HEK293 (cell line): ENCODE data around the gene CACNA1E.

Source experiments
- CTCF ChIA-PET: fragments of 350-600 bp; formaldehyde crosslinking; extraction: SDS; loops from one replicate; lab custom pipeline; 2021; ENCODE audit warnings: antibody characterized with exemption; lab: Yijun Ruan, JAX
- POLR2A ChIA-PET: fragments of 300-600 bp; formaldehyde crosslinking; extraction: SDS; loops from one replicate; lab custom pipeline; 2020; ENCODE audit warnings: antibody characterized with exemption, inconsistent platforms; lab: Yijun Ruan, JAX
- H3K27ac ChIP-seq: fragments of 200-500 bp; sonication (Bioruptor generic); 2 replicates; pipeline ENCODE4 v1.5.1; 2014; ENCODE audit warnings: low read depth, low read length, control low read depth, inconsistent platforms; ENCODE audit errors: extremely low read depth
- H3K36me3 ChIP-seq, 2 experiments: fragments of 200-500 bp in 1 of 2; sonication (Bioruptor generic) in 1 of 2; 1 replicate in 1 of 2; 2 replicates in 1 of 2; pipeline ENCODE4 v1.5.1; 2014 to 2017; ENCODE audit warnings: inconsistent platforms in 2 of 2, low read length in 2 of 2; ENCODE audit not compliant: control insufficient read depth in 2 of 2, insufficient read depth in 1 of 2
- H3K4me1 ChIP-seq: fragments of 200-500 bp; sonication (Bioruptor generic); 2 replicates; pipeline ENCODE4 v1.5.1; 2014; ENCODE audit warnings: mild to moderate bottlenecking, low read length, inconsistent platforms; ENCODE audit not compliant: control insufficient read depth, insufficient read depth
- H3K4me3 ChIP-seq: 2 replicates; pipeline ENCODE4 v1.5.1; 2011; ENCODE audit warnings: low read depth, mild to moderate bottlenecking, control low read depth, low read length, moderate library complexity
- H3K9me3 ChIP-seq: fragments of 200-500 bp; sonication (Bioruptor generic); 2 replicates; pipeline ENCODE4 v1.5.1; 2014; ENCODE audit warnings: low read depth, low read length, inconsistent platforms; ENCODE audit not compliant: control insufficient read depth, insufficient read depth
- BCL11A ChIP-seq: fragments of 450-650 bp; formaldehyde crosslinking; IDR thresholded peaks from 2 replicates; pipeline ENCODE4 v1.5.1; 2016; ENCODE audit warnings: low read depth, missing biosample characterization, missing genetic modification characterization
- HOXD13 ChIP-seq: sonication (generic); formaldehyde crosslinking; IDR thresholded peaks from 2 replicates; pipeline ENCODE4 v1.8.0; 2022; ENCODE audit warnings: missing genetic modification reagents, borderline replicate concordance
- KLF9 ChIP-seq: fragments of 450-650 bp; formaldehyde crosslinking; IDR thresholded peaks from 2 replicates; pipeline ENCODE4 v1.5.1; 2016; ENCODE audit warnings: missing biosample characterization, missing genetic modification characterization, low read depth
- PBX3 ChIP-seq: sonication (generic); formaldehyde crosslinking; IDR thresholded peaks from 2 replicates; pipeline ENCODE4 v1.8.1; 2022; ENCODE audit warnings: mild to moderate bottlenecking, moderate library complexity, missing genetic modification reagents
- PRDM1 ChIP-seq: fragments of 450-650 bp; formaldehyde crosslinking; IDR thresholded peaks from 2 replicates; pipeline ENCODE4; 2016; ENCODE audit warnings: missing biosample characterization, missing genetic modification characterization
- ZBTB11 ChIP-seq: fragments of 450-650 bp; formaldehyde crosslinking; conservative IDR thresholded peaks from 2 replicates; pipeline ENCODE4 v1.5.1; 2016; ENCODE audit warnings: low read depth, missing biosample characterization, missing genetic modification characterization
- ZNF10 ChIP-seq: fragments of 450-650 bp; formaldehyde crosslinking; IDR thresholded peaks from 2 replicates; pipeline ENCODE4 v1.5.1; 2017; ENCODE audit warnings: missing biosample characterization, missing genetic modification characterization
- ZNF114 ChIP-seq: fragments of 450-650 bp; formaldehyde crosslinking; IDR thresholded peaks from 2 replicates; pipeline ENCODE4 v1.5.0; 2017; ENCODE audit warnings: missing biosample characterization, missing genetic modification characterization
- ZNF132 ChIP-seq: fragments of 450-650 bp; formaldehyde crosslinking; IDR thresholded peaks from 2 replicates; pipeline ENCODE4 v1.5.1; 2017; ENCODE audit warnings: missing biosample characterization, missing genetic modification characterization, borderline replicate concordance
- ZNF148 ChIP-seq: fragments of 450-650 bp; formaldehyde crosslinking; IDR thresholded peaks from 2 replicates; pipeline ENCODE4 v1.5.0; 2017; ENCODE audit warnings: missing biosample characterization, missing genetic modification characterization, borderline replicate concordance
- ZNF19 ChIP-seq: fragments of 450-650 bp; formaldehyde crosslinking; IDR thresholded peaks from 2 replicates; pipeline ENCODE4; 2016; ENCODE audit warnings: missing biosample characterization, missing genetic modification characterization, low read depth
- ZNF24 ChIP-seq: fragments of 450-650 bp; formaldehyde crosslinking; IDR thresholded peaks from 2 replicates; pipeline ENCODE4 v1.5.1; 2016; ENCODE audit warnings: missing biosample characterization, missing genetic modification characterization
- ZNF404 ChIP-seq: fragments of 450-650 bp; formaldehyde crosslinking; IDR thresholded peaks from 2 replicates; pipeline ENCODE4 v1.5.1; 2017; ENCODE audit warnings: missing biosample characterization, missing genetic modification characterization
- ZNF416 ChIP-seq: fragments of 450-650 bp; formaldehyde crosslinking; IDR thresholded peaks from 2 replicates; pipeline ENCODE4 v1.5.1; 2016; ENCODE audit warnings: missing biosample characterization, missing genetic modification characterization
- ZNF449 ChIP-seq: fragments of 450-650 bp; formaldehyde crosslinking; IDR thresholded peaks from 2 replicates; pipeline ENCODE4 v1.5.1; 2017; ENCODE audit warnings: missing biosample characterization, mild to moderate bottlenecking, missing genetic modification characterization, moderate library complexity
- ZNF514 ChIP-seq: fragments of 450-650 bp; formaldehyde crosslinking; IDR thresholded peaks from 2 replicates; pipeline ENCODE4 v1.5.1; 2016; ENCODE audit warnings: missing biosample characterization, missing genetic modification characterization
- ZNF561 ChIP-seq: fragments of 450-650 bp; IDR thresholded peaks from 2 replicates; pipeline ENCODE4 v1.5.1; 2018; ENCODE audit warnings: missing biosample characterization, missing genetic modification characterization, borderline replicate concordance
- TF ChIP-seq, protein P1 (sequence below): fragments of 450-650 bp; IDR thresholded peaks from 2 replicates; pipeline ENCODE4 v1.5.1; 2018; ENCODE audit warnings: missing biosample characterization, mild to moderate bottlenecking, missing genetic modification characterization
- TF ChIP-seq, protein P2 (sequence below): fragments of 450-650 bp; formaldehyde crosslinking; IDR thresholded peaks from 2 replicates; pipeline ENCODE4 v1.5.1; 2016; ENCODE audit warnings: missing biosample characterization, missing genetic modification characterization
- TF ChIP-seq, protein P3 (sequence below): fragments of 450-650 bp; formaldehyde crosslinking; IDR thresholded peaks from 2 replicates; pipeline ENCODE4 v1.5.1; 2016; ENCODE audit warnings: missing biosample characterization, missing genetic modification characterization

Gene CACNA1E

GRCh38 chr1:181568736-181569135 is 85.4 kb downstream of the CACNA1E start (continued):
- TF ChIP-seq, protein P1, sequence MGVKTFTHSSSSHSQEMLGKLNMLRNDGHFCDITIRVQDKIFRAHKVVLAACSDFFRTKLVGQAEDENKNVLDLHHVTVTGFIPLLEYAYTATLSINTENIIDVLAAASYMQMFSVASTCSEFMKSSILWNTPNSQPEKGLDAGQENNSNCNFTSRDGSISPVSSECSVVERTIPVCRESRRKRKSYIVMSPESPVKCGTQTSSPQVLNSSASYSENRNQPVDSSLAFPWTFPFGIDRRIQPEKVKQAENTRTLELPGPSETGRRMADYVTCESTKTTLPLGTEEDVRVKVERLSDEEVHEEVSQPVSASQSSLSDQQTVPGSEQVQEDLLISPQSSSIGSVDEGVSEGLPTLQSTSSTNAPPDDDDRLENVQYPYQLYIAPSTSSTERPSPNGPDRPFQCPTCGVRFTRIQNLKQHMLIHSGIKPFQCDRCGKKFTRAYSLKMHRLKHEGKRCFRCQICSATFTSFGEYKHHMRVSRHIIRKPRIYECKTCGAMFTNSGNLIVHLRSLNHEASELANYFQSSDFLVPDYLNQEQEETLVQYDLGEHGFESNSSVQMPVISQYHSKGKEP, result no peak
- TF ChIP-seq ZNF561 (tag by site-specific recombination), result no peak
- TF ChIP-seq, protein P2, sequence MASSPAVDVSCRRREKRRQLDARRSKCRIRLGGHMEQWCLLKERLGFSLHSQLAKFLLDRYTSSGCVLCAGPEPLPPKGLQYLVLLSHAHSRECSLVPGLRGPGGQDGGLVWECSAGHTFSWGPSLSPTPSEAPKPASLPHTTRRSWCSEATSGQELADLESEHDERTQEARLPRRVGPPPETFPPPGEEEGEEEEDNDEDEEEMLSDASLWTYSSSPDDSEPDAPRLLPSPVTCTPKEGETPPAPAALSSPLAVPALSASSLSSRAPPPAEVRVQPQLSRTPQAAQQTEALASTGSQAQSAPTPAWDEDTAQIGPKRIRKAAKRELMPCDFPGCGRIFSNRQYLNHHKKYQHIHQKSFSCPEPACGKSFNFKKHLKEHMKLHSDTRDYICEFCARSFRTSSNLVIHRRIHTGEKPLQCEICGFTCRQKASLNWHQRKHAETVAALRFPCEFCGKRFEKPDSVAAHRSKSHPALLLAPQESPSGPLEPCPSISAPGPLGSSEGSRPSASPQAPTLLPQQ (tag by site-specific recombination), result no peak

DNA sequence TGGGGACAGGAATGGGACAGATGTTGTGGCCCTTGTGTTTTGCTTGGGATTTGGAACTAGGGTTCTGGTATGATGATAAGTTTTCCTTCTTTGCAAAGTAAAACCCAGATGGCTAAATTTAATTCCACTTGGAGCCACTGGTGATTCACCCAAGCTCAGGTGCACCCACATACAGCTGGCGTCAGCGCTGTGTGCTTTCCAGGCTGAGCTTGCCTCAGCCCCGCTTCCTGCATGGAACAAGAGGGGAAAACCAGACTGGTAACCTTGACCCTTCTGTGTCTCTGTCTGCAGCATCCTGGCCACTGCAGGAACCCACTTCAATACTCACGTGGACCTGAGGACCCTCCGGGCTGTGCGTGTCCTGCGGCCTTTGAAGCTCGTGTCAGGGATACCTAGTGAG is 94.2 kb downstream of the CACNA1E start:
- Histone ChIP-seq H3K4me3 (no peak overlapping the region), H3K27ac (no peak overlapping the region)
- CTCF ChIA-PET, result no interaction called here
- TF ChIP-seq KLF9 (no peak), PBX3 (CRISPR knock-in tag) (no peak), ZNF449 (tag by site-specific recombination) (no peak), ZNF404 (tag by site-specific recombination) (no peak)
- TF ChIP-seq, protein P3, sequence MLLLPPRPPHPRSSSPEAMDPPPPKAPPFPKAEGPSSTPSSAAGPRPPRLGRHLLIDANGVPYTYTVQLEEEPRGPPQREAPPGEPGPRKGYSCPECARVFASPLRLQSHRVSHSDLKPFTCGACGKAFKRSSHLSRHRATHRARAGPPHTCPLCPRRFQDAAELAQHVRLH (tag by site-specific recombination), result no peak
- TF ChIP-seq, all 188 proteins: peak for 0
- Histone ChIP-seq H3K36me3 (no peaks in the 10 kb centered on the region), H3K9me3 (no peaks in the 10 kb centered on the region), H3K4me1 (no peaks in the 10 kb centered on the region)
- POLR2A ChIA-PET, result no interaction called here

DNA sequence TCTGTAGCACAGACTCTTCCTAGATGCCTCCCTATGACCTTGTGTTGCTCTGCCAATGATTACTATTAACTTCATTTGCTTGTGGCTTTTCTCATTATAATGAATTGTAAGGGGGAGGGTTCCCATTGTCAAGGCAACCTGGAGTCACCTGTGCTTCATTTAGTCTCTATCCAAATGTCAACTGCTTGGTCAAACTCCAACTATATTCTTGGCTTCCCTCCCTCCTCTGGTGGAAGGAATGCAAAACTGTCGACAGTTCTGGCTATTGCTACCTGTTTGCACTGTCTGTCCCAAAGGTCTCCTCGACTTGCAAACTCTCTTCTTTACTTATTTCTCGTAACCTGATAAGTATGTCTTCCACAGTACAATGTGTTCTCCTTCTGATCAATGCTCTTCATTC is 100.3 kb downstream of the CACNA1E start:
- H3K4me1 ChIP-seq, result no peaks in the 10 kb centered on the region
- no peak overlapping the region for H3K4me3 ChIP-seq
- POLR2A ChIA-PET, result no interaction called here
- CTCF ChIA-PET, result interaction anchor here (0.6 kb wide), 1 partner anchor 150 kb away, joined by 3 read pairs; no protein-coding TSS in a partner anchor
- H3K27ac ChIP-seq, result no peak overlapping the region
- H3K36me3 ChIP-seq, result no peaks in the 10 kb centered on the region
- no peaks in the 10 kb centered on the region for H3K9me3 ChIP-seq
- TF ChIP-seq PRDM1, result no peak
- TF ChIP-seq ZNF19 (tag by site-specific recombination), result no peak
- no peak for TF ChIP-seq ZNF24 (tag by site-specific recombination)
- TF ChIP-seq ZBTB11 (tag by site-specific recombination), result no peak
- TF ChIP-seq PBX3 (CRISPR knock-in tag), result no peak
- TF ChIP-seq ZNF148 (tag by site-specific recombination), result no peak
- no peak for TF ChIP-seq HOXD13 (CRISPR knock-in tag)
- no peak for TF ChIP-seq BCL11A (tag by site-specific recombination)
- TF ChIP-seq ZNF114 (tag by site-specific recombination), result no peak
- no peak for TF ChIP-seq ZNF514
- TF ChIP-seq ZNF10 (tag by site-specific recombination), result no peak
- TF ChIP-seq ZNF132, result no peak
- no peak for TF ChIP-seq ZNF416
